ENCODE data around the gene HPCAL4. TPM values are rescaled to one million over a fixed set of nuclear protein-coding genes. Genes with fewer than 3 reads are reported as not detected.

Gene HPCAL4
- total RNA-seq, 4 donors from 2014 or later, result not detected

- WGBS, 2 donors, result 90 to 93% methylated on average over 5 of the region's 5 CpGs
- intact Hi-C loops (cut with DNase I; ENCODE audit: low total_unique reads), result no loop called here
- no peak overlapping the region for H3K4me3 ChIP-seq (ENCODE audit: low read depth, poor library complexity, severe bottlenecking)
- DNase-seq (ENCODE audit: low spot score in 2 of 2), result no peak
- TF ChIP-seq CTCF (IDR thresholded peaks at IDR 0.05), result no peak
- TF ChIP-seq POLR2A (IDR thresholded peaks at IDR 0.05), result no peak
Measured at GRCh38 chr1:39632323-39632681, 58.9 kb downstream of the HPCAL4 start.

- intact Hi-C loops (cut with DNase I; ENCODE audit: low total_unique reads), result no loop called here
- WGBS, 2 donors, result 77 to 80% methylated on average over 16 of the region's 16 CpGs
- H3K4me3 ChIP-seq (ENCODE audit: low read depth, poor library complexity, severe bottlenecking), result no peak overlapping the region
- DNase-seq (ENCODE audit: low spot score in 2 of 2), result no peak
- no peak for TF ChIP-seq POLR2A (IDR thresholded peaks at IDR 0.05)
- TF ChIP-seq CTCF (IDR thresholded peaks at IDR 0.05), result no peak
Measured at GRCh38 chr1:39631361-39632322, 59.6 kb downstream of the HPCAL4 start.

GRCh38 chr1:39628807-39629350, 62.4 kb downstream of the HPCAL4 start:
- DNase-seq (ENCODE audit: low spot score in 2 of 2), result no peak
- WGBS, 2 donors, result 94 to 97% methylated on average over 11 of the region's 11 CpGs
- TF ChIP-seq CTCF (IDR thresholded peaks at IDR 0.05), result no peak
- TF ChIP-seq POLR2A (IDR thresholded peaks at IDR 0.05), result no peak
- intact Hi-C loops (cut with DNase I; ENCODE audit: low total_unique reads), result no loop called here
- H3K4me3 ChIP-seq (ENCODE audit: low read depth, poor library complexity, severe bottlenecking), result no peak overlapping the region

Other genes with a start within 250 kb of the HPCAL4 start
- under 1 TPM in 2 of 4 donors, not detected in 2; 0.81 to 0.91 TPM for gene BMP8A, start 199.8 kb downstream of the HPCAL4 start, total RNA-seq
- gene PABPC4, start 114.6 kb downstream of the HPCAL4 start, total RNA-seq, result 100 to 1,000 TPM in 2 of 4 donors, 10 to 100 TPM in 2; 76.8 to 105 (median 91.0) TPM
- gene HEYL, start 51.8 kb downstream of the HPCAL4 start, total RNA-seq, result 1 to 10 TPM in 3 of 4 donors, under 1 TPM in 1; 0.42 to 3.0 (median 1.6) TPM
- gene NT5C1A, start 19.3 kb downstream of the HPCAL4 start, total RNA-seq, result not detected
- 10 to 100 TPM; 21.5 to 36.9 (median 25.5) TPM for gene PPIE, start 47.4 kb upstream of the HPCAL4 start, total RNA-seq
- 1 to 10 TPM in 2 of 4 donors, under 1 TPM in 1, not detected in 1; 0.15 to 6.6 (median 1.4) TPM for gene OXCT2, start 79.9 kb upstream of the HPCAL4 start, total RNA-seq
- 1 to 10 TPM; 1.1 to 2.2 (median 1.5) TPM for gene BMP8B, start 97.4 kb upstream of the HPCAL4 start, total RNA-seq
- 10 to 100 TPM; 22.3 to 49.2 (median 33.7) TPM for gene TRIT1, start 192.1 kb upstream of the HPCAL4 start, total RNA-seq
- gene MYCL, start 210.5 kb upstream of the HPCAL4 start, total RNA-seq, result 100 to 1,000 TPM in 3 of 4 donors, 10 to 100 TPM in 1; 66.9 to 178 (median 123) TPM